ENCODE results near the gene LONRF2.
A peak's percentile ranks its signal among the peaks of the same experiment; 100 is the strongest.

Gene LONRF2

GRCh38 chr2:100291152-100291970, 30.9 kb downstream of the LONRF2 start:
- no peaks in the 10 kb centered on the region for H3K36me3 ChIP-seq (ENCODE audit: control insufficient read depth, insufficient read depth, low read length)
- peaks cover 4% of the 10 kb centered on the region for H3K4me1 ChIP-seq (ENCODE audit: control insufficient read depth, low read depth, low read length)
- no peak overlapping the region for H3K27ac ChIP-seq (ENCODE audit: low read depth, low read length)

GRCh38 chr2:100290718-100291151, 31.6 kb downstream of the LONRF2 start:
- no peaks in the 10 kb centered on the region for H3K79me2 ChIP-seq (ENCODE audit: control insufficient read depth, insufficient read depth, low read length)
- WGBS (ENCODE audit: extremely low coverage, insufficient coverage, low lambda C conversion rate) = no CpG with 5 or more reads among the region's 7 CpGs
- H4K8ac ChIP-seq (ENCODE audit: low read depth, low read length) = no peak overlapping the region
- no peaks in the 10 kb centered on the region for H3K79me1 ChIP-seq (ENCODE audit: low read length)
- H3K4me3 ChIP-seq (ENCODE audit: low read length) = no peak overlapping the region
- no peaks in the 10 kb centered on the region for H3K27me3 ChIP-seq (ENCODE audit: insufficient read depth, low read length, poor library complexity)
- no peak overlapping the region for H2BK120ac ChIP-seq (ENCODE audit: low read depth, low read length)
- H3K23ac ChIP-seq (ENCODE audit: low read length) = no peak overlapping the region
- no peak for DNase-seq
- H2BK15ac ChIP-seq (replicated peaks; ENCODE audit: low read depth) = no peak overlapping the region
- peaks cover 4% of the 10 kb centered on the region for H3K4me1 ChIP-seq (ENCODE audit: control insufficient read depth, low read depth, low read length)
- no peak overlapping the region for H4K5ac ChIP-seq (ENCODE audit: low read length)
- no peak overlapping the region for H3K18ac ChIP-seq (ENCODE audit: low read length)
- no peaks in the 10 kb centered on the region for H3K36me3 ChIP-seq (ENCODE audit: control insufficient read depth, insufficient read depth, low read length)
- H3K4ac ChIP-seq (ENCODE audit: low read depth, low read length) = no peak overlapping the region
- no peak overlapping the region for H2AK5ac ChIP-seq (ENCODE audit: low read length)
- H3K27ac ChIP-seq (ENCODE audit: low read depth, low read length) = no peak overlapping the region
- no peak overlapping the region for H3K4me2 ChIP-seq (ENCODE audit: low read length)
- no peak overlapping the region for H3K9ac ChIP-seq (ENCODE audit: low read length)
- H2BK5ac ChIP-seq (ENCODE audit: low read length) = no peak overlapping the region
- H3K56ac ChIP-seq (ENCODE audit: low read length) = no peak overlapping the region

More at GRCh38 chr2:100291152-100291970, 30.9 kb downstream of the LONRF2 start:
- Histone ChIP-seq H3K56ac (ENCODE audit: low read length) (peak overlapping the region; percentile 46), H3K4me3 (ENCODE audit: low read length) (no peak overlapping the region), H2BK15ac (replicated peaks; ENCODE audit: low read depth) (no peak overlapping the region), H3K4ac (ENCODE audit: low read depth, low read length) (no peak overlapping the region), H4K8ac (ENCODE audit: low read depth, low read length) (no peak overlapping the region), H3K23ac (ENCODE audit: low read length) (no peak overlapping the region), H3K4me2 (ENCODE audit: low read length) (no peak overlapping the region), H2BK120ac (ENCODE audit: low read depth, low read length) (no peak overlapping the region), H2BK5ac (ENCODE audit: low read length) (no peak overlapping the region), H3K79me1 (ENCODE audit: low read length) (no peaks in the 10 kb centered on the region), H3K27me3 (ENCODE audit: insufficient read depth, low read length, poor library complexity) (no peaks in the 10 kb centered on the region), H4K5ac (ENCODE audit: low read length) (no peak overlapping the region), H2AK5ac (ENCODE audit: low read length) (peak overlapping the region; percentile 27), H3K9ac (ENCODE audit: low read length) (no peak overlapping the region), H3K18ac (ENCODE audit: low read length) (no peak overlapping the region), H3K79me2 (ENCODE audit: control insufficient read depth, insufficient read depth, low read length) (no peaks in the 10 kb centered on the region)
- DNase-seq = peak; percentile 97
- no CpG with 5 or more reads among the region's 13 CpGs for WGBS (ENCODE audit: extremely low coverage, insufficient coverage, low lambda C conversion rate)

GRCh38 chr2:100289020-100289419, 33.3 kb downstream of the LONRF2 start:
- H3K18ac ChIP-seq (ENCODE audit: low read length) = no peak overlapping the region
- H4K5ac ChIP-seq (ENCODE audit: low read length) = no peak overlapping the region
- no peak overlapping the region for H3K27ac ChIP-seq (ENCODE audit: low read depth, low read length)
- H3K4me1 ChIP-seq (ENCODE audit: control insufficient read depth, low read depth, low read length) = peaks cover 4% of the 10 kb centered on the region
- H4K8ac ChIP-seq (ENCODE audit: low read depth, low read length) = no peak overlapping the region
- no peak overlapping the region for H3K4me2 ChIP-seq (ENCODE audit: low read length)
- no peaks in the 10 kb centered on the region for H3K79me1 ChIP-seq (ENCODE audit: low read length)
- no peak overlapping the region for H2AK5ac ChIP-seq (ENCODE audit: low read length)
- H3K4ac ChIP-seq (ENCODE audit: low read depth, low read length) = no peak overlapping the region
- H3K27me3 ChIP-seq (ENCODE audit: insufficient read depth, low read length, poor library complexity) = no peaks in the 10 kb centered on the region
- H3K56ac ChIP-seq (ENCODE audit: low read length) = no peak overlapping the region
- no peaks in the 10 kb centered on the region for H3K36me3 ChIP-seq (ENCODE audit: control insufficient read depth, insufficient read depth, low read length)
- H2BK5ac ChIP-seq (ENCODE audit: low read length) = no peak overlapping the region
- no peak overlapping the region for H3K4me3 ChIP-seq (ENCODE audit: low read length)
- no CpG with 5 or more reads among the region's 6 CpGs for WGBS (ENCODE audit: extremely low coverage, insufficient coverage, low lambda C conversion rate)
- no peak overlapping the region for H2BK15ac ChIP-seq (replicated peaks; ENCODE audit: low read depth)
- no peaks in the 10 kb centered on the region for H3K79me2 ChIP-seq (ENCODE audit: control insufficient read depth, insufficient read depth, low read length)
- H2BK120ac ChIP-seq (ENCODE audit: low read depth, low read length) = no peak overlapping the region
- DNase-seq = no peak
- no peak overlapping the region for H3K9ac ChIP-seq (ENCODE audit: low read length)
- no peak overlapping the region for H3K23ac ChIP-seq (ENCODE audit: low read length)

- Histone ChIP-seq H3K9ac (ENCODE audit: low read length) (no peak overlapping the region), H2BK5ac (ENCODE audit: low read length) (no peak overlapping the region), H3K56ac (ENCODE audit: low read length) (no peak overlapping the region), H3K79me2 (ENCODE audit: control insufficient read depth, insufficient read depth, low read length) (no peaks in the 10 kb centered on the region), H3K36me3 (ENCODE audit: control insufficient read depth, insufficient read depth, low read length) (no peaks in the 10 kb centered on the region), H4K8ac (ENCODE audit: low read depth, low read length) (no peak overlapping the region), H4K5ac (ENCODE audit: low read length) (no peak overlapping the region), H3K4me3 (ENCODE audit: low read length) (no peak overlapping the region), H3K4me2 (ENCODE audit: low read length) (no peak overlapping the region), H3K18ac (ENCODE audit: low read length) (peak overlapping the region; percentile 42), H3K4ac (ENCODE audit: low read depth, low read length) (no peak overlapping the region), H3K4me1 (ENCODE audit: control insufficient read depth, low read depth, low read length) (no peaks in the 10 kb centered on the region), H2AK5ac (ENCODE audit: low read length) (no peak overlapping the region), H3K27me3 (ENCODE audit: insufficient read depth, low read length, poor library complexity) (no peaks in the 10 kb centered on the region), H3K27ac (ENCODE audit: low read depth, low read length) (no peak overlapping the region), H2BK120ac (ENCODE audit: low read depth, low read length) (no peak overlapping the region), H2BK15ac (replicated peaks; ENCODE audit: low read depth) (no peak overlapping the region), H3K23ac (ENCODE audit: low read length) (no peak overlapping the region), H3K79me1 (ENCODE audit: low read length) (no peaks in the 10 kb centered on the region)
- WGBS (ENCODE audit: extremely low coverage, insufficient coverage, low lambda C conversion rate) = no CpG with 5 or more reads among the region's 3 CpGs
- no peak for DNase-seq
Measured at GRCh38 chr2:100286318-100286717, 36.0 kb downstream of the LONRF2 start.

GRCh38 chr2:100285691-100286090, 36.6 kb downstream of the LONRF2 start:
- Histone ChIP-seq H2BK120ac (ENCODE audit: low read depth, low read length) (no peak overlapping the region), H2AK5ac (ENCODE audit: low read length) (no peak overlapping the region), H3K4me3 (ENCODE audit: low read length) (no peak overlapping the region), H3K27me3 (ENCODE audit: insufficient read depth, low read length, poor library complexity) (no peaks in the 10 kb centered on the region), H4K5ac (ENCODE audit: low read length) (no peak overlapping the region), H3K36me3 (ENCODE audit: control insufficient read depth, insufficient read depth, low read length) (no peaks in the 10 kb centered on the region), H3K18ac (ENCODE audit: low read length) (no peak overlapping the region), H3K56ac (ENCODE audit: low read length) (no peak overlapping the region), H3K79me2 (ENCODE audit: control insufficient read depth, insufficient read depth, low read length) (no peaks in the 10 kb centered on the region), H3K4me1 (ENCODE audit: control insufficient read depth, low read depth, low read length) (no peaks in the 10 kb centered on the region), H4K8ac (ENCODE audit: low read depth, low read length) (no peak overlapping the region), H3K23ac (ENCODE audit: low read length) (no peak overlapping the region), H3K27ac (ENCODE audit: low read depth, low read length) (no peak overlapping the region), H2BK5ac (ENCODE audit: low read length) (no peak overlapping the region), H3K4me2 (ENCODE audit: low read length) (no peak overlapping the region), H3K79me1 (ENCODE audit: low read length) (no peaks in the 10 kb centered on the region), H3K4ac (ENCODE audit: low read depth, low read length) (no peak overlapping the region), H2BK15ac (replicated peaks; ENCODE audit: low read depth) (no peak overlapping the region), H3K9ac (ENCODE audit: low read length) (no peak overlapping the region)
- no CpG with 5 or more reads among the region's 6 CpGs for WGBS (ENCODE audit: extremely low coverage, insufficient coverage, low lambda C conversion rate)
- peak; percentile 42 for DNase-seq

- no peak overlapping the region for H3K9ac ChIP-seq (ENCODE audit: low read length)
- no peak overlapping the region for H4K8ac ChIP-seq (ENCODE audit: low read depth, low read length)
- H3K4me1 ChIP-seq (ENCODE audit: control insufficient read depth, low read depth, low read length) = no peaks in the 10 kb centered on the region
- H2BK15ac ChIP-seq (replicated peaks; ENCODE audit: low read depth) = no peak overlapping the region
- no peaks in the 10 kb centered on the region for H3K79me1 ChIP-seq (ENCODE audit: low read length)
- H3K56ac ChIP-seq (ENCODE audit: low read length) = no peak overlapping the region
- H3K4ac ChIP-seq (ENCODE audit: low read depth, low read length) = no peak overlapping the region
- H2AK5ac ChIP-seq (ENCODE audit: low read length) = no peak overlapping the region
- no peaks in the 10 kb centered on the region for H3K79me2 ChIP-seq (ENCODE audit: control insufficient read depth, insufficient read depth, low read length)
- H3K36me3 ChIP-seq (ENCODE audit: control insufficient read depth, insufficient read depth, low read length) = no peaks in the 10 kb centered on the region
- DNase-seq = no peak
- H3K23ac ChIP-seq (ENCODE audit: low read length) = no peak overlapping the region
- no peak overlapping the region for H3K27ac ChIP-seq (ENCODE audit: low read depth, low read length)
- H2BK120ac ChIP-seq (ENCODE audit: low read depth, low read length) = no peak overlapping the region
- H3K4me3 ChIP-seq (ENCODE audit: low read length) = no peak overlapping the region
- WGBS (ENCODE audit: extremely low coverage, insufficient coverage, low lambda C conversion rate) = no CpG with 5 or more reads among the region's 3 CpGs
- no peaks in the 10 kb centered on the region for H3K27me3 ChIP-seq (ENCODE audit: insufficient read depth, low read length, poor library complexity)
- no peak overlapping the region for H4K5ac ChIP-seq (ENCODE audit: low read length)
- no peak overlapping the region for H2BK5ac ChIP-seq (ENCODE audit: low read length)
- no peak overlapping the region for H3K18ac ChIP-seq (ENCODE audit: low read length)
- H3K4me2 ChIP-seq (ENCODE audit: low read length) = no peak overlapping the region
Measured at GRCh38 chr2:100285011-100285410, 37.3 kb downstream of the LONRF2 start.
